Stimulated activated CD8-positive, alpha-beta memory T cell treated with anti-CD3 and anti-CD28 coated beads, Interleukin-4, amount 100 ng/mL, for 48 hours (primary cell): ENCODE data around the gene STRA8.
A peak's percentile ranks its signal among the peaks of the same experiment; 100 is the strongest.
"Not testable (repeated sequence)": the region's sequence is repeated elsewhere in the genome, so short reads cannot be mapped to it uniquely, and the experiment has no call there.

Source experiments
- DNase-seq: peaks from one replicate; pipeline ENCODE4 v3.0.0-alpha.2; 2020

STRA8 gene

DNA sequence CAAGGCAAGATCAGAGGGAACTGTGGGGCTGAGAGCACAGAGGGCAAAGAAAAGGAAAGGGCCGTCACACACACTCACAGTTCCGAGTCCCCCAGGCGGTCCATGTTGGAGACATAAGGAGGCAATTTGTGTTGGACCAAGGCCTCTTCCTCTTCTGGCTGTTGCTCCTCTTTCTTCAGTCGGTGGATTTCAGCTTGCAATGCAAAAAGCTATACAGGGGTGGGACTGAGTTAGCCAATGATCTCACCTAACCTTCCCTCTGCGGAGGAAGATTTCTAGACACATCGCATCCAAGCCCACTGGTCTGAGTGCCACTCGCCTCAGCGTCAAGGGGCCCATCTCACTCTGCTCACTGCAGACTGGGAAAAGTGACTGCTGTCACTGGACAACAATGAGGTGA lies 27.8 kb upstream of the STRA8 start:
- no peak for DNase-seq

DNA sequence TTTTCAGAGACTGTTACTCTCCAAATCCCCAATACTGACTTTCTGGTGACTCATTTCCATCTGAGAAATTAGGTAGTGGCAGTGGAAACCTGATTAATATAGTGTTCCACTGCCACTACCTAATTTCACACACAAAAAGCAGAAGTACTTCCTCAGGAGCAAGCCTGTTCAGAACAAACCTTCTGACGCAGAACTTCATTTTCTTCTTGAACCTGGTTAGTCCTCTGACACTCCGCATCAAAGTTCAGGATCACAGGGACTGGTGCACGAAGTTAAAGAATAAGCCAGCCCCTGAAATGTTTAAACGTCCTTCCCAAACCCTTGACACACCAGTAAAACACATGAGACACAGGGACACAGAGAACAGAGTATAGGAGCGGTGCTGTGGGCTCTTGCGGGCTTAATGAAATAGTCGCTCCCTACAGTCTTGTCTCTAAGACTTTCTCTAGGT lies 26.7 kb upstream of the STRA8 start:
- DNase-seq: no peak

DNA sequence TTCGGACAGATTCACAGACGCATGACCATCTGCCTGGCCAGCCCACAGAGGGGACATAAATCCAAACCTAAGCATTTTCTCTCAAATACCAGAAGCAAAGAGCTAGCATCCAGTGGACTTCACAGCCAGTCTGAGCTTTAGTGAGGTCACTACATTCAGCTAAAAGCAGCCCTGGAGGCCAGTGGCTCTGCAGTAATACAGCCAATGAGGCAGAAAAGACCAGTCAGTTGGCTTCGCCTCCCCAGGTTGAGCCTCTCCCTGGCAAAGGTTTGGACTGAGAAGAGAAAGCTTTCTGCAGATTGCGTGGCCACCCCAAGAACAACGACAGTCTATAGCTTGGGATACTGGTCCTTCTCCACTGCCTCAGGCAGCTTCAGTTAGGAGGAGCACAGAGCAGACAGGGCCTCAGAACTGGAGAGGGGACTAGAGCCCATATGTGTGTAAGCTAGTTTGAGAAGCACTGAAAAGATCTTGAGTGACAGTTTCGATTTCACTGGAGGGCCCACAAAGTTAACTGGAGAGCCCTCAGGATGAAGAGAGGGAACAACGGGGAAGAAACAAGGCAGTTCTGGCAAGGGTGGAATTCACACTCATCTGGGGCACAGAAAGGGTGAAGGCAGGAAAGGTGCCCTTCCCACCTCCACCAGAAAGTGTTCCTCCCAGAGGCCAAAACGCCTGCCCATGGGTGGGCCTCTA lies 26.1 kb upstream of the STRA8 start:
- no peak for DNase-seq

DNA sequence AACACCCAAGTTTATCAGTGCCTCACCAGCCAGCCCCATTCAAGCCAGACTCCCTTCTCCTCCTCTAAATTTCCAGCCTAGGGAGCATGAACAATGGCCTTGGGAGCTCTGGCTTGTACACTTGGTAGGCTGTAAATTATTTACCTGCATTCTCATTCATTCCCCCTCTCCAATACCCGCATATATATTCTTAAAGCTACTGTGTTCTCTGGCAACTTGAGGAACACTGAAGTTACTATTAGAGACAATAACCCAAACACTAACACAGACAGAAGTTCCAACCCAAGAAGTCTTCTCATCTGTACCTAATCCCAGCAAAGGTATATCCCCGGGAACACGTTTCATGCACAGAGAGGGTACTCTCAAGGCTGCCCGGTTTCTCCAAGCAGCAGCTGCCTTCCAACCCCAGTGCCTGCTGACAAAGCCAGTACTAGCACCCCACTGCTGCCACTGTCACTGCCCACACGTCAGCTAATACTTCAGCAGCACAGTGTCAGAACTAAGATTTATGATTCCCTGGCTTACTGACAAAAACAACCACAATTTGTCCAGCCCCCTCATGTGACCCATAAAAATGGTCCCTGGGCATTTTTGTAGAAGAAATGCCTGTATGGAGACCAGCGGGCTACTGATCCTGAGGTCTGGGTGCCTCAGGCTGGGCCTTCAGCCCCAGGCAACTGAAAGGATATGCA lies 25.4 kb upstream of the STRA8 start:
- no peak for DNase-seq

DNA sequence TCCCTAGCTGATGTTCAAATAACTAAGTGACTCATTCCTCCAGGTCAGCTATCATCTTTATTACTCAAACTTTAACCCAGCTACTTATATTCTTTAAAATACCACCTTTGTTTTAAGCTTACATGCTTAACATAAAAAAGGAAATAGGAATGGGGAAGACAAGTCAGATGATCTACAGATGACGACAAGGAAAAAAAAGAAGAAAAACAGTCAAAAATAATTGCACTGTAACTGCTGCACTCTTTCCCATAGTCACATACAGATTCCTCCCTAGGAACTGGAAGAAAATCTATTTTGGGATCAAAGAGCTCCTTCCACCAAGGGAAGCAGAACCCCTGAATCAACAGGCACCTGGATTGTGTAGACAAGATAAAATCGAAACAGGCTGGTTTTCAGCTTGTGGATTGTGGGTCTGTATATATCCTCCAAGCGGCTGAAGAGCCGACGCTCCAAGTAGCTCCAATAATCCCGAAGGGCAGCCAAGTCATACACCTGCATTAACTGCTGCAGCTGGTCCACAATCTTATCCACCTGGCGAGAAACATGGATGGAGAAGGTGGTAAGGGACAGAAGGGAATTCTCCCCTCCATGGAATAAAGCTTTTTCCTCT lies 24.3 kb upstream of the STRA8 start:
- DNase-seq: no peak

DNA sequence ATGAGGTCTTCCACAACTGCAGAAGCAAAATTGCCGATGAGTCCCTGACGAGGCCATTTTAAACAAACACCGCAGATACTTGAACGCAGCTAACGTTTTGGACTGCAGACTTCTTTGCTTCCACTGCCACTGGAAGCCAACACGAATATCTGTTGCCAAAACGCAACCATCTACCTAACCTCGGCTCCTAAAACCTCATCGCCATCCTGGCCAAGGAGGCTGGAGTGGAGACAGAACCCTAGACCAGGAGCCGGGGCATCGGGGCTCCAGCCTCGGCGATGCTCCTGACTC lies 22.8 kb upstream of the STRA8 start:
- DNase-seq: no peak

DNA sequence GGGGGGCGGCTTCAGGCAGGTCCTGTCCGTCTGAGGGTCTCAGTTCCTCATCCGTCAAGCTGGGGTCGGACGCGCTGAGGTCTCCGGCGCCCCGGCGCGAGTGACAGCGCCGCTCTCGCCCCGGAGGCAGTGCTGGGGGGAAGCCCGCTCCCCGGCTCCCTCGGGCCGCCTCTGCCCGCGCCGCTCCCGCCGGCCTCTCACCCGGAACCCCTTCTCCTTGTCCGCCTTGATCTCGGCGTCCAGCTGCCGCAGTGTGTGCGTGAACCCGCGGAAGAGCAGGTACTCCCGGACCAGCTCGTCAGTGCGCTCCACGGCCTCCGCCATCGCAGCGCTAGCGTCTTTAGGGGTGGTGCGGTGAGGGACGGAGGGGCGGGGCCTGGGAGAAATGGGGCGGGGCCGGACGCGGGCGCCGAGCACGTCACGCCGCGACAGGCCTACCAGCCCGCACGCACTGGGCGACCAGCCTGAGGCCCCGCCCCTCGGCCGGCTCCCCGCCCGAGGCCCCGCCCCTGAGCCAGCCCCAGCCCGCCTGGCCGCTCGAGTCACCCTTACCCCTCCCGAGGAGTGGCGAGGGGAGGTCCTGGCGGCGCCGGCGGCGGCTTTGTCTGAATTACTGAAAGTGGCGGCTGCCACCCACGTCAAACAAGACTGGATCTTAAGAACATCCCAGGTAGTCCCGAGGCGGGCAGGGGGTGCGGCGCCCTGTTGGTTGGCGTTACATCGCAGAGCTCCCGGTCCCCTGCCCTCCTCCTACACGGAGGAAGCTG lies 22.3 kb upstream of the STRA8 start, which contains the start of gene WDR91:
TSS of gene WDR91 (minus strand) at position 348 of the 767 bp plus-strand sequence. CDS start at position 324, 24 bp downstream.
- peak; percentile 96 for DNase-seq

DNA sequence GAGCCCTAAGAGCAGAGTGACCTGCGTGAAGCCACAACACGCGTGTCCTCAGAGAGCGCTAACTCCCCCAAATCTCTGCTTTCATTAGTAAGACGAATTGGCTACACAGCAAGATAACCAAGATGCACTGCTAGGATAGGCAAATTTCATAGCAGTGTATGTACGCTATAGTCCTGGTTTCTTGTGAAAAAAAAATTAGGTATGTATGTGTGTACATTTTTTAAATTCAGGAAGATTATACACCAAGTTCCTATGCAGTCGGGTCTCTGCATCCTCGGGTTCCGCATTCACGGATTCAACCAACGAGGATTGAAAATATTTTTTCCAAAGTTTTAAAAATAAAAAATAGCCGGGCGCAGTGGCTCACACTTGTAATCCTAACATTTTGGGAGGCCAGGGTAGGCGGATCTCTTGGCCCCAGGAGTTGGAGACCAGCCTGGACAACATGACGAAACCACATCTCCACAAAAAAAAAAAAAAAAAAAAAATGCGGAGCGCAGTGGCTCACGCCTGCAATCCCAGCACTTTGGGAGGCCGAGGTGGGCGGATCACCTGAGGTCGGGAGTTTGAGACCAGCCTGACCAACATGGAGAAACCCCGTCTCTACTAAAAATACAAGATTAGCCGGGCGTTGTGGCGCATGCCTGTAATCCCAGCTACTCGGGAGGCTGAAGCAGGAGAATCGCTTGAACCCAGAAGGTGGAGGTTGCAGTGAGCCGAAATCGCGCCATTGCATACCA lies 21.5 kb upstream of the STRA8 start:
- not testable (repeated sequence) for DNase-seq

DNA sequence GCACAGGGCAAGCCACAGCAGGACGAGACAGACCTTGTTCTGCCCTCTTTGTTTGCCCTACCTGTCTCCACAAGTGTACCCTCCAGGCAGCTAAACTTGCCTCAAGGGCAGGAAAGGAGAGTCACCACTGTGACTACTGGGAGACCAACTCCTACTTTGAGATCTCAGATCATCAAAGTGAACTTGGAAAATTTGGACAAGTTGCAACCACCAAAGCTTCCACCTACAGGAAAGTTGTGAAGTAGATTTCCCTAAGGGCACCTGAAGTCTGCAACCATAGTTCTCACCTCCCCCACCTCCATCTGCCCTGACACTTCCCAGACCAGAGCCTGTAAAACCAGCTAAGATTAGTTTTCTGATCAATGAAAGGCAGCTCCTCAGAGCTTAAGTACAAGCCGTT lies 19.8 kb upstream of the STRA8 start:
- DNase-seq: no peak

DNA sequence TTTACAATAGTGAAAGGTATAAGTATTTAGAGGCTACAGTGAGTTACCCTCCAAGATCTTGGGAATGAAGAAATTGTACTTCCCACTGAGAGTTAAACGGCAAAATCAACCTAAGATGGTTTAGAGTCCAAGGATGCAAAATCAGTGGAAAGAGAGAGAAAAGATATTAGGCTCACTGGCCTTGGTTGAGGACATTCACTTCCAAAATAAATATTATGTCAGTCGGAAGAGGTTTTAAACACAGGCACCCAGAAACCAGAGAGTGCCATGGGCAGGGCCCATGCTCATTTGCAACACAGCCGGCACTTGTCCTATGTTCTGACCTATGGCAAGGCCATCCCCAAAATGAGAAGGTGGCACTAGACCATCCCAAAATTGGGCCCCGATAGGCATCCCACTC lies 18.5 kb upstream of the STRA8 start:
- DNase-seq: no peak

DNA sequence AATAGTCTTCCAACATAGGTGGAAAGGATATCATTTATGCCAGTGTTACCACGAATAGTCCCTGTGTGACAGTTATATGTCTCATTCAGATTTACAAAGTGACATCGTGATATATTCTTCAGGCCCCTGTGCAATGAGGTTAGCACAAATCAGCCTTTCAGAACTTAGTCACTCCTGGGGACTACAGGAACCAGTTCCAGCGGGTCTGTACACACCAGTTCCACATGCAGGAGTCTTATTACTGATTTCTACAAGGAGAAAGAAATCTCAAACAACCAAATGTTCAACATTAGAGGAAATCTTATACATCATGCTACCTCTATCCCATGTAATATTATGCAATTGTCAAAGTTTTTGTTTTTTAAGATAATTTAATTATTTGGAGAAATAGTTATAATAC lies 17.9 kb upstream of the STRA8 start:
- DNase-seq: no peak

DNA sequence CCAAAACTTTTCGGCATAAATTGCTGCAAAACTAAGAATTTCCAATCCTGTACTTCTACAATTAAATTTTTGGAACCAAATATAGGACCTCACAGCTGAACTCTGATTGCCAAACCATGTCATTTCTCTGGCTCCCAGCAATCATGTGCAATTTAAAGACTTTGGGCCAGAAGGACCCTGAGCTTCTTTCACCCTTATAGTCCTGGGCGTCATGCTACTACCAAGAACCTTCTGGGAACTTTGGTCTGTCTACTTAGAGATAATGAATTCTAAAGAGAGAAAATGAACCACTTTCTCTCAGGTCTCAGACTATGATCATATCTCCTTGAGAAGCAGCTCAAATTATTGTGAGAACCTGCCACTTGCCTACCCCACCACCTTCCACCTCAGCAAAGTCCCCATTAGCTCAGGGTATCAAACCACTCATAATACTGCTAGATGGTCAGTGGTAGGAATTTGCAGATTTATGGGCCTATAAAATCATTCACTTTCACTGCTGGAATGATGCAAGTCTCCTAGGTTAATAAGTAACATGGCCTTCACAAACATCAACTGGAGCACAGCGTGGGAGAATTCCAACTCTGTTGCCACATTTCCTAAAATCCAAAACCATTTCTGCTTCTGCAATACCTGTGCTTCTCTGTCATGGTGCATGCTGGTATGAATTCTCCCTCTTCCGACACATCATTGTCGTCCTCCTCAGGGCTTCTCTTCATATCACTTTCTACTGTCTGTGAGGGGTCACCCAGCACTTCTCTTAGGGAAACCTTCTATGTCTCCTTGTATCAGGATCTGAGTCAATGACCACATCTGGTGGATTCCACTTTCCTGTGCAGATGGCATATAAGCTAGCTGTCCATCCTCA lies 15.8 kb upstream of the STRA8 start:
- DNase-seq: no peak

DNA sequence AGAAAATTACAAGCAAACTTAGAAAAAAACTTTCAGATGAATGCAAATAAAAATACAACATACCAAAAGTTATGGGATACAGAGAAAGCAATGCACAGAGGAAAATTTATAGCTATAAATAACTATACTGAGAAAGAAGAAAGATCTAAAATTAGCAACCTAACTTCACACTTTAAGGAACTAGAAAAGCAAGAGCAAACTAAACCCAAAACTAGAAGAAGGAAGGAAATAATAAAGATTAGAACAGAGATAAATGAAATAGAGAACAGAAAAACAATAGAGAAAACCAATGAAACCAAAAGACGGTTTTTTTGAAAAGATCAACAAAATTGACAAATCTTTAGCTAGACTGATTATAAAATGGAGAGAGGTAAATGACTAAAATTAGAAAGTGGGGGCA lies 9.6 kb upstream of the STRA8 start:
- DNase-seq: no peak

DNA sequence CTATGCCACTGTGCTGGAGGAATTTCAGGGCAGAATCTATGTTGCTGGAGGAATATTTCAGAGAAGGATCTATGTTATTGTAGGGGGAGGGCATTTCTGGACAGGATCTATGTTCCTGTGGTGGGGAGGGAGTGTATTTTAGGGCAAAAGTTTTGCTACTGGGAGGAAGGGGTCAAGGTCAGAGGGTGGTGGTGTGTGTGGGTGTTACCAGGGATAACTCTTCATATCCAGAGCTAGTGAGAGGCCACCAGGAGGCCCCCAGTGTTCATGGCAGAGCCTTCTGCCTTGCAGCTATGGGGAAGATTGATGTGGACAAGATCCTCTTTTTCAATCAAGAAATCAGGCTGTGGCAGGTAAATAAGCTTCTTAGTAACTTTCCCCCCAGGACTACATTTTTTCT lies 2.0 kb upstream of the STRA8 start:
- no peak for DNase-seq

DNA sequence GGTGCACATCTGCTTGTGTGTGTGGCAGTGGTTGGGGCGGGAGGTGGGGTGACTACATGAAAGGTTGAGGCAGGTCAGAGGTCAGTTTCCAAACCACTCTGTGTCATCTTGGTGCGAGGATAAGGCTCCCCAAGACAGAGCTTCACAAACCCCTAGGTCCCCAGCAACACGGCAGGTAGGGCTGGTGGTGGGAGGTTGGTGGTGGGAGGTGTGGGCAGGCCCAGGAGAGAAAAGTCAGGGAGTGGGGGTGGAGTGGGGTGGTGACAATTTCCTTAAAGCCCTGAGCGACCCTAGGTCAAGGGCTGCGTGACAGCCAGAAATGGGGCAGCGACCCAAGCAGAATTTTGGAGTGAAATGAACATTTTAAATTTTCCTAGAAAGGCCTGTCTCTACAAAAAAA lies 1.6 kb upstream of the STRA8 start:
- DNase-seq: no peak

DNA sequence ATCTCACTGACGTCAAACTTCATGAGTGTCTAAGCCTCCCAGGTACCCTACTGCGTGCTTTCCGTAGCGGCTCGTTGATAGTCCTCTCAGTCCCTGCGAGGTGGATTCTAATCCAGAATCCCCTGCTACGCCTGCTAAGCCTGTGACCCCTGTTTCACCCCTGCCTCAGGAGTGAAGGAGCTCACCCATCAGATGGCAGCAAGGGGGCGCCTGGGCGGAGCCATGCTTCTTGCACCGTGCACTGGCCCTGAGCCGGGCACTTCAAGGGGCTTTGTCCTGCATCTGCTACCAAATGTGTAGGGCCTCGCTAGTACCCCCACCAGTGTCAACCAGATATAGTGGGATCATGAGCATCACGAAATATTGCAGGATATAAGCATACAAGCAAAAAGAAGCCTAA lies 918 bp upstream of the STRA8 start:
- no peak for DNase-seq

DNA sequence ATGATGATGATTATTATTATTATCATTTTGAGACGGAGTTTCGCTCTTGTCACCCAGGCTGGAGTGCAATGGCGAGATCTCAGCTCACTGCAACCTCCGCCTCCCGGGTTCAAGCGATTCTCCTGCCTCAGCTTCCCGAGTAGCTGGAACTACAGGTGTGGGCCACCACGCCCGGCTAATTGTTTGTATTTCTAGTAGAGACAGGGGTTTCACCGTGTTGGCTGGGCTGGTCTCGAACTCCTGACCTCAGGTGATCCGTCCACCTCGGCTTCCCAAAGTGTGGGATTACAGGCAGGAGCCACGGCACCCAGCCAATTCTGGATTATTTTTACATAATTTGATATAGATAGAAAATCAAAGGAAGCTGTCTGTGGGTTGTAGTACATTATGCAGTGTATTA lies 457 bp downstream of the STRA8 start:
- not testable (repeated sequence) for DNase-seq

DNA sequence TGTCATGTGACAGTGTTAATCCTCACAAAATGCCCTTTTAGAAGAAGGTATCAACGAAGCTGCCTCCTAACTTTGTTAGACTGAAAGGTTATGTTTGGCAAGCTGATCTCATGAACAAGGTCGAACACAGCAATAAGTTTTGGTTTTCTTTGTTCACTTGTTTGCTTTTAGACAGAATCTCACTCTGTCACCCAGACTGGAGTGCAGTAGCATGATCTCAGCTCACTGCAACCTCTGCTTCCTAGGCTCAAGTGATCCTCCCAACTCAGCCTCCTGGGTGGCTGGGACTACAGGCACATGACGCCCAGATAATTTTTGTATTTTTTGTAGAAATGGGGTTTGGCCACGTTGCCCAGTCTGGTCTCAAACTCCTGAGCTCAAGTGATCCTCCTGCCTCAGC lies 1.1 kb downstream of the STRA8 start:
- no peak for DNase-seq

DNA sequence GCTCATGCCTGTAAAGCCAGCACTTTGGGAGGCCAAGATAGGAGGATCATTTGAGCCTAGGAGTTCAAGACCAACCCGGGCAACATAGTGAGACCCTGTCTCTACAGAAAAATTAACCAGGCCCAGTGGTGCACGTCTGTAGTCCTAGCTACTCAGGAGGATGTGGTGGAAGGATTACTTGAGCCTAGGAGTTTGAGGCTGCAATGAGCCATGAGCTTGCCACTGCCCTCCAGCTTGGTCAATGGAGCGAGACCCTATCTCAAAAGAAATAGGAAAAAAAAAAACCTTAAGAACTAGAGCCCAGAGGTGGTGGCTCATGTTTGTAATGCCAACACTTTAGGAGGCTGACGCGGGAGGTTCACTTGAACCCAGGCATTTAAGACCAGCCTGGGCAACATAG lies 2.2 kb downstream of the STRA8 start:
- DNase-seq: no peak

DNA sequence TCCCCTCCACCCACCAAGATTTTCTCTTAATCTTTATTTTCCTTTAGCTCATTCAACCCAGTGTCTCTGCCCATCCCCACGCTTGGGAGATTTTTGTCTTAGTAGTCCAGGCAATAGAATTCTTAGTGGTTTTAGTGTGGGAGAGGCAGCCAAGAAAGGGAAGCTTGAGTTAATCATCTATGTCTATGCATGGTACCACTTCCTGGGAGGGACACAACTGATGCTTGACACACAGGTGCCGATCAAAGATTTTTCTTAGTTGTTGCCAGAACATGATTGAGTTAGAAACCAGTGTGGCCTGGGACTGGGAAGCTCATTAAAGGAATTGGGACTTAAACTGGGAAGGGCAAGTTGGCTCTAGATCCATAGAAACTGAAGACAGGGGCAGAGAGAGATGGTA lies 3.1 kb downstream of the STRA8 start:
- DNase-seq: no peak

DNA sequence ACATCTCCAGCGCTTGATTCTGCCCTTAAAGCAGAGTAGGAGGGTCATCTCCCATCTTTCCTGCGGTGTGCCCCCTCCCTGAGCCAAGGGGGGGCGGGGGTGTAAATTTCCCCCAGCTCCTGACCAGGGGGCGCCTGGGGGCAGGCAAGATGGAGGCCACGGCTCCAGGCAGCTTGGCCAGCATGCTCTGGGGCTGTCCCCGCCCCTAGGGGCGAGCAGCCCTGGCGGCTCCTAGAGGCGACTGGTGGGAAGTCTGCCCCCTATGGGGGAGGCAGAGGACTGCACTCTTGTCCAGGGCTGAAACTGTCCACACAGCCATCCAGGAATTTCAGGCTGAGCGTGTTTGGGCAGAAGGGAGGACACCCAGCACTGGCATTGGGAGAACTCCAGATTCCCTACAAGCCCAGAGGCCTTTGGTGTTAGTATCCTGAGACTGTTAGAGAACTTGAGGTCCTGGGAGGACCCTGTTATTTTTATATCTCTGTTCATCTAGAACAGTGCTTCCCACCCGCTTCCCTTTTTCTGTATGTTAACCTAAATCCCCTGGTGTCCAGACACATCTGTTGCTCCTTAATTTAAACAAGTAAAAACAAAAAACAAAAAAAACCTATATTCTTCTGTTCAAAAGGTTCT lies 4.6 kb downstream of the STRA8 start:
- DNase-seq: peak; percentile 38

DNA sequence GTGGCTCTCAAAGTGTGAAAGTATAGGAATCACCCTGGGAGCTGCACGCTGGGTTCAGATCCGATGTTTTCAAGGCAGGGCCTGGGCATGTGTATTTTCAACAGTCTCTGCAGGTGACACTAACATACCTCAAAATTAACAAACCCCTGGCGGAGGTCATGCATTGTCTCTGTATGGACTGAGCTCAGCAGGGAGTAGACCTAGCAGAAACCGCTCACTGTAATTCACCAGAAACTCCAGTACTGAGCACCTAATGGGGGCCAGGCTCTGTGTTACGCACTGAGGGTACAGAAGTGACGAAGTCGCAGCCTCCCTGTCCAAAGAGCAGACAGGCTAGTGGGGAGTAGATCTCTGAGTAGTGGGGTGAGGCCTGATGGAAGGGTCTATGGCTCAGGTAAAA lies 5.6 kb downstream of the STRA8 start:
- DNase-seq: no peak
